Measurements from ENCODE around the gene IPO11.

- TF ChIP-seq POLR2A (IDR thresholded peaks at IDR 0.05; ENCODE audit: extremely low read depth, insufficient read length): no peak
- TF ChIP-seq, protein P1, sequence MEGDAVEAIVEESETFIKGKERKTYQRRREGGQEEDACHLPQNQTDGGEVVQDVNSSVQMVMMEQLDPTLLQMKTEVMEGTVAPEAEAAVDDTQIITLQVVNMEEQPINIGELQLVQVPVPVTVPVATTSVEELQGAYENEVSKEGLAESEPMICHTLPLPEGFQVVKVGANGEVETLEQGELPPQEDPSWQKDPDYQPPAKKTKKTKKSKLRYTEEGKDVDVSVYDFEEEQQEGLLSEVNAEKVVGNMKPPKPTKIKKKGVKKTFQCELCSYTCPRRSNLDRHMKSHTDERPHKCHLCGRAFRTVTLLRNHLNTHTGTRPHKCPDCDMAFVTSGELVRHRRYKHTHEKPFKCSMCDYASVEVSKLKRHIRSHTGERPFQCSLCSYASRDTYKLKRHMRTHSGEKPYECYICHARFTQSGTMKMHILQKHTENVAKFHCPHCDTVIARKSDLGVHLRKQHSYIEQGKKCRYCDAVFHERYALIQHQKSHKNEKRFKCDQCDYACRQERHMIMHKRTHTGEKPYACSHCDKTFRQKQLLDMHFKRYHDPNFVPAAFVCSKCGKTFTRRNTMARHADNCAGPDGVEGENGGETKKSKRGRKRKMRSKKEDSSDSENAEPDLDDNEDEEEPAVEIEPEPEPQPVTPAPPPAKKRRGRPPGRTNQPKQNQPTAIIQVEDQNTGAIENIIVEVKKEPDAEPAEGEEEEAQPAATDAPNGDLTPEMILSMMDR (IDR thresholded peaks at IDR 0.05; ENCODE audit: low read depth, low read length): no peak
- TF ChIP-seq MYC (IDR thresholded peaks at IDR 0.05; ENCODE audit: low read depth, low read length): no peak
- TF ChIP-seq, protein P2, sequence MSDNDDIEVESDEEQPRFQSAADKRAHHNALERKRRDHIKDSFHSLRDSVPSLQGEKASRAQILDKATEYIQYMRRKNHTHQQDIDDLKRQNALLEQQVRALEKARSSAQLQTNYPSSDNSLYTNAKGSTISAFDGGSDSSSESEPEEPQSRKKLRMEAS (IDR thresholded peaks at IDR 0.05; ENCODE audit: low read depth, low read length): no peak
Measured at GRCh38 chr5:62649025-62649424, 236.5 kb downstream of the IPO11 start.
